ENCODE measurements around the gene OSBPL10.
A peak's percentile ranks its signal among the peaks of the same experiment; 100 is the strongest.

The OSBPL10 gene

GRCh38 chr3:31636694-31637442 lies 344.2 kb downstream of the OSBPL10 start:
- TF ChIP-seq CSDC2 (CRISPR knock-in tag; IDR thresholded peaks at IDR 0.05) (no peak), ZNF565 (CRISPR knock-in tag; conservative IDR thresholded peaks at IDR 0.05; ENCODE audit: low read depth) (no peak), ESRRG (CRISPR knock-in tag; IDR thresholded peaks at IDR 0.05) (no peak), RARB (CRISPR knock-in tag; IDR thresholded peaks at IDR 0.05) (no peak), ZNF70 (CRISPR knock-in tag; IDR thresholded peaks at IDR 0.05) (no peak), ARNTL (CRISPR knock-in tag; IDR thresholded peaks at IDR 0.05; ENCODE audit: borderline replicate concordance, low read depth) (no peak), TCF4 (CRISPR knock-in tag; IDR thresholded peaks at IDR 0.05; ENCODE audit: borderline replicate concordance) (no peak), ZNF8 (CRISPR knock-in tag; IDR thresholded peaks at IDR 0.05) (no peak), SNAI2 (CRISPR knock-in tag; IDR thresholded peaks at IDR 0.05) (no peak), ZC3H10 (CRISPR knock-in tag; IDR thresholded peaks at IDR 0.05) (no peak), ZFP3 (CRISPR knock-in tag; IDR thresholded peaks at IDR 0.05) (no peak), POU6F1 (CRISPR knock-in tag; IDR thresholded peaks at IDR 0.05; ENCODE audit: borderline replicate concordance, low read depth) (no peak), TOX (CRISPR knock-in tag; IDR thresholded peaks at IDR 0.05; ENCODE audit: borderline replicate concordance) (no peak), OSR1 (CRISPR knock-in tag; IDR thresholded peaks at IDR 0.05) (no peak)
- ATAC-seq: no peak

- peak; percentile 63; the same call in 1 of the 2 replicates for TF ChIP-seq TSHZ2 (CRISPR knock-in tag; IDR thresholded peaks at IDR 0.05)
- TF ChIP-seq TCF4 (CRISPR knock-in tag; IDR thresholded peaks at IDR 0.05; ENCODE audit: borderline replicate concordance): peak; percentile 74
- no peak for TF ChIP-seq ZNF70 (CRISPR knock-in tag; IDR thresholded peaks at IDR 0.05)
- ATAC-seq: no peak; the same call in 2 of the 3 replicates
Measured at GRCh38 chr3:31636049-31636448, 345.0 kb downstream of the OSBPL10 start.

- TF ChIP-seq ZNF8 (CRISPR knock-in tag; IDR thresholded peaks at IDR 0.05): no peak
- no peak for TF ChIP-seq ARNTL (CRISPR knock-in tag; IDR thresholded peaks at IDR 0.05; ENCODE audit: borderline replicate concordance, low read depth)
- no peak for TF ChIP-seq OSR1 (CRISPR knock-in tag; IDR thresholded peaks at IDR 0.05)
- no peak for TF ChIP-seq CREB5 (CRISPR knock-in tag; IDR thresholded peaks at IDR 0.05; ENCODE audit: low read depth)
- no peak for TF ChIP-seq ISL1 (CRISPR knock-in tag; IDR thresholded peaks at IDR 0.05)
- no peak for TF ChIP-seq ZFP3 (CRISPR knock-in tag; IDR thresholded peaks at IDR 0.05)
- no peak for TF ChIP-seq TSHZ2 (CRISPR knock-in tag; IDR thresholded peaks at IDR 0.05)
- no peak for TF ChIP-seq CSDC2 (CRISPR knock-in tag; IDR thresholded peaks at IDR 0.05)
- TF ChIP-seq CSRNP3 (CRISPR knock-in tag; IDR thresholded peaks at IDR 0.05): no peak
- TF ChIP-seq ESRRG (CRISPR knock-in tag; IDR thresholded peaks at IDR 0.05): no peak
- TF ChIP-seq BACH2 (CRISPR knock-in tag; IDR thresholded peaks at IDR 0.05; ENCODE audit: borderline replicate concordance): no peak
- TF ChIP-seq RARB (CRISPR knock-in tag; IDR thresholded peaks at IDR 0.05): no peak
- no peak for TF ChIP-seq TOX (CRISPR knock-in tag; IDR thresholded peaks at IDR 0.05; ENCODE audit: borderline replicate concordance)
- no peak for TF ChIP-seq ZC3H10 (CRISPR knock-in tag; IDR thresholded peaks at IDR 0.05)
- TF ChIP-seq ZNF565 (CRISPR knock-in tag; conservative IDR thresholded peaks at IDR 0.05; ENCODE audit: low read depth): no peak
- TF ChIP-seq PPARA (CRISPR knock-in tag; IDR thresholded peaks at IDR 0.05; ENCODE audit: borderline replicate concordance): no peak
- ATAC-seq: peak; percentile 39; the same call in 2 of the 3 replicates
Measured at GRCh38 chr3:31635545-31635944, 345.5 kb downstream of the OSBPL10 start.

Measured in SK-N-SH treated with all-trans-retinoic acid at 6 μM for 48 hours (cell line).